ENCODE results near the gene HSPD1. TPM values are rescaled to one million over a fixed set of nuclear protein-coding genes. Genes with fewer than 3 reads are reported as not detected.

Gene HSPD1
- total RNA-seq, 1 donor from 2014 or later = 326 TPM

- DNase-seq (ENCODE audit: low spot score in 2 of 2, unreplicated experiment in 2 of 2) = no peak
- Mint-ChIP-seq H3K36me3 (peaks cover 44% of the 10 kb centered on the region), H3K9me3 (no peaks in the 10 kb centered on the region), H3K4me1 (no peaks in the 10 kb centered on the region), H3K4me3 (no peak overlapping the region), H3K27ac (peak overlapping the region; percentile 59), H3K27me3 (ENCODE audit: low read depth) (no peaks in the 10 kb centered on the region)
- TF ChIP-seq CTCF (IDR thresholded peaks at IDR 0.05; ENCODE audit: unreplicated experiment) = no peak
Measured at GRCh38 chr2:197538412-197538811, 38.8 kb upstream of the HSPD1 start.

GRCh38 chr2:197517150-197517549 is 17.5 kb upstream of the HSPD1 start:
- peaks cover 21% of the 10 kb centered on the region for H3K4me1 Mint-ChIP-seq
- H3K36me3 Mint-ChIP-seq = peaks cover 14% of the 10 kb centered on the region
- no peak for DNase-seq (ENCODE audit: low spot score in 2 of 2, unreplicated experiment in 2 of 2)
- TF ChIP-seq CTCF (IDR thresholded peaks at IDR 0.05; ENCODE audit: unreplicated experiment) = no peak
- H3K27me3 Mint-ChIP-seq (ENCODE audit: low read depth) = no peaks in the 10 kb centered on the region
- H3K9me3 Mint-ChIP-seq = peaks cover 12% of the 10 kb centered on the region
- no peak overlapping the region for H3K27ac Mint-ChIP-seq
- H3K4me3 Mint-ChIP-seq = peak overlapping the region; percentile 95

GRCh38 chr2:197516393-197516761 is 16.7 kb upstream of the HSPD1 start:
- TF ChIP-seq CTCF (IDR thresholded peaks at IDR 0.05; ENCODE audit: unreplicated experiment) = no peak
- H3K27me3 Mint-ChIP-seq (ENCODE audit: low read depth) = no peaks in the 10 kb centered on the region
- peaks cover 9% of the 10 kb centered on the region for H3K36me3 Mint-ChIP-seq
- peaks cover 9% of the 10 kb centered on the region for H3K9me3 Mint-ChIP-seq
- DNase-seq (ENCODE audit: low spot score in 2 of 2, unreplicated experiment in 2 of 2) = no peak
- H3K4me3 Mint-ChIP-seq = peak overlapping the region; percentile 95
- H3K4me1 Mint-ChIP-seq = peaks cover 21% of the 10 kb centered on the region
- H3K27ac Mint-ChIP-seq = peak overlapping the region; percentile 95

GRCh38 chr2:197515739-197516392 is 16.2 kb upstream of the HSPD1 start, which contains the start of gene MOB4:
Gene MOB4 (plus strand): TSS chr2:197516066. CDS start chr2:197516087, 21 bp downstream.
- Mint-ChIP-seq H3K4me1 (peaks cover 21% of the 10 kb centered on the region), H3K27me3 (ENCODE audit: low read depth) (no peaks in the 10 kb centered on the region), H3K9me3 (peaks cover 5% of the 10 kb centered on the region), H3K36me3 (peaks cover 5% of the 10 kb centered on the region), H3K27ac (peak within 1 kb of the TSS; percentile 99), H3K4me3 (peak within 1 kb of the TSS; percentile 95)
- TF ChIP-seq CTCF (IDR thresholded peaks at IDR 0.05; ENCODE audit: unreplicated experiment) = no peak
- DNase-seq (ENCODE audit: low spot score in 2 of 2, unreplicated experiment in 2 of 2) = peak; percentile 87 to 95

GRCh38 chr2:197515315-197515738 is 15.7 kb upstream of the HSPD1 start:
- Mint-ChIP-seq H3K4me3 (peak overlapping the region; percentile 95), H3K27me3 (ENCODE audit: low read depth) (no peaks in the 10 kb centered on the region), H3K27ac (peak overlapping the region; percentile 99), H3K4me1 (peaks cover 21% of the 10 kb centered on the region), H3K36me3 (peaks cover 2% of the 10 kb centered on the region), H3K9me3 (peaks cover under 1% of the 10 kb centered on the region)
- TF ChIP-seq CTCF (IDR thresholded peaks at IDR 0.05; ENCODE audit: unreplicated experiment) = no peak
- DNase-seq (ENCODE audit: low spot score in 2 of 2, unreplicated experiment in 2 of 2) = no peak

Data from mesothelial cell of epicardium (in vitro differentiated cells).